GM19239 (cell line): Measurements from ENCODE around the gene SMPD1.

ENCODE experiments used
- DNase-seq: peaks from one replicate; pipeline ENCODE4 v3.0.0; 2011; ENCODE audit warnings: low spot score; ENCODE audit not compliant: insufficient read length
- FAIRE-seq: peaks from 2 replicates; lab custom pipeline; 2011; peaks lifted over from hg19 to GRCh38; lab: Jason Lieb, UNC

SMPD1 gene

GRCh38 chr11:6389905-6390717, at the start of gene SMPD1:
SMPD1 (plus strand) TSS chr11:6390474; CDS start chr11:6390599, 125 bp downstream.
- DNase-seq (peak; percentile 95), FAIRE-seq (peak; percentile 90)

GRCh38 chr11:6345366-6345765, 44.9 kb upstream of the SMPD1 start:
- DNase-seq = no peak

GRCh38 chr11:6350043-6350442, 40.2 kb upstream of the SMPD1 start:
- no peak for FAIRE-seq
- no peak for DNase-seq

More at GRCh38 chr11:6345366-6345765, 44.9 kb upstream of the SMPD1 start:
- FAIRE-seq = no peak

DNA sequence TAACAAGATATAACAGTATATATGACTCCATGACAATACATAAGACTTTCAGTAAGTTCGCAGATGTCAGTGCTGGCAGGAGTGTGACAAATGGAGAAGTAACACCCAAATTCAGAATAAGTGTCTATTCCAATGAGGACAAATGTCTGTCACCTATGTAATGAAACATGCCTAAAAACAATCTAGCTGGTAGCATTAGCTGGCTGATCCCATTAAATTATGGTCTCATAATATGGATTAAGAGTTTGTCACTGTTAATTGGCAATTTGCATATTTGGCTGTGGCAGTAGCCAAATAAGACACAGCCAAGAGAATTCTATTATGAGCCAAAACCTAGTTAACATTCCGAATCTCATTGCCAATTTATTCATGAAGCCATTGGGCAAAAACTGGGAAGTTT, 39.8 kb upstream of the SMPD1 start:
- FAIRE-seq = no peak
- no peak for DNase-seq

DNA sequence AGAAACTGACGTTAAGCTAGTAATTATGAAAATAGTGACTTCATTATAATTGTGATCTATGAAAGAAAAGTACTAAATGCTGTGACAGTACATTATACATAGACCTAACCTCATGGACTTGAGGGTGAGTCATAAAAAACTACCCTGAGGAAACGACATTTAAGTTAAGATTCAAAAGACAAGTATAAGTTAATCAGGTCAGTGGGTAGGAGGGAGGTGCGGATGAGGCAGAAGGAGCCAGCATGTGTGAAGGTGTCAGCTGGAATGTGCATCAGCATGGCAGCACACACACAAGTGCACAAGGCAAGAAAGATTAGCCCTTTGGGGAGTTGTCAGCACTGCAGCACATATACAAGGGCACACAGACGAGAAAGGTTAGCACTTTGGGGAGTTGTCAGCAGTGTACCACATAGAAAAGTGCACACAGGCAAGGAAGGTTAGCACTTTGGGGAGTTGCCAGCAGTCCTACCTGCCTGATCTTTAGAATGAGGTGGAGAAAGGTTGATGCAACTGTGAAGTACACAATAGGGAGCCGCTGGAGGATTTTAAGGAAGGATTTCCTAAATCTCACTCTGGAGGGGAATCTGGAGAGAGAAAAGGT, 38.4 kb upstream of the SMPD1 start:
- FAIRE-seq (no peak), DNase-seq (no peak)

DNA sequence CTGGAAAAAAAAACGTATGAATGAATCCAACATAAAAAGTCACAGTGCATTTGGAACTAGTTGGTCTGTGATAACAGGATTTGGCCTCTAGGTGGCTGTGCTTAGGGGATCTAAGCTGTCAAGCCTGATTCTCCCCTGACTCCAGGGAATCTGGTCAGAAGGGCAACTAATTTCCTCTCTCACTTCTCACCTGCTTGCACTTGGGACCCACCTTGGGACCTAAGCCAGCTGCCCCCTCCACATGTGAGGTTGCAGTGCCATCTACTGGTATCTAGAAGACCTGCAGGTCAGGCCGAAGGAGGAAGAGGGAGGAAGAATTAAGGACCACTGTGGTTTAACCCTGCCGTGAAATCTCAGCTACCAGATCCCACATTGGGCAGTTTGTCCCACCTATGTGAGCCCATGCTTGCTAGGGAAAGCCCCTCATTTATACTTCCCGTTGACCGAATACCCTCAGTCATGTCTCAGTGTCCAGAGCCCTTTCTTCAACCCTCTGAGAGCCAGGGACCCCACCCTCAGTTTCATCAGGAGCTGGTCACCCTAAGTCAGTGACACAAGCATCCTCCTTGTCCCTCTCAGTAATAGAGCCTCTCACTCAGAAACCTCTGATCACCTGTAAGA, 36.8 kb upstream of the SMPD1 start:
- peak; percentile 93 for FAIRE-seq
- peak; percentile 64 for DNase-seq

GRCh38 chr11:6354651-6355485, 35.4 kb upstream of the SMPD1 start:
- FAIRE-seq (no peak), DNase-seq (no peak)

DNA sequence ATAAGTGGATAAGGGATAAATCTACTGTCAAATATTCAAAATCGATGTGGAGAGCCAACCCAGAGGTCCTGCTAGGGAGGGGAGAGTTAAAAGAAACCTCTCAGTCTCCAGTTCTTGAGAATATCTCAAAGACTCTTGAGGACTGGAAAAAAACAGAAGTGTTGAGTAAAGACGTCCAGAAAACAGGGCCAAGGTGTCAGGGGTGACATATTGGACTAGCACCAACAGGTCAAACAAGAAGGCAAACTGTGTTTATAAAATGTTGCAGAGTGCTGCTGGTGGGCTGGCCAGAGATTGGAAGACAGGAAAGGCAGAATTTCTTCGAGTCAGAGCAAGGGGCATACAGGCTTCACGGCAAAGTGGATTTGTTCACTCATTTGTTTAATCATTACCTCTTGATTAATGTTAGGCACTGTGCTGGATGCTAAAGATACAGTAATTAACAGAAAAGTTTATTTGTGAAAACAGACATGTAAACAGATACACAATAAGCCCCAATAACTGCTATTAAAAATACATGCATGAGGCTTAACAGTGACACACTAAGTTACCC, 33.7 kb upstream of the SMPD1 start:
- DNase-seq (no peak), FAIRE-seq (no peak)

DNA sequence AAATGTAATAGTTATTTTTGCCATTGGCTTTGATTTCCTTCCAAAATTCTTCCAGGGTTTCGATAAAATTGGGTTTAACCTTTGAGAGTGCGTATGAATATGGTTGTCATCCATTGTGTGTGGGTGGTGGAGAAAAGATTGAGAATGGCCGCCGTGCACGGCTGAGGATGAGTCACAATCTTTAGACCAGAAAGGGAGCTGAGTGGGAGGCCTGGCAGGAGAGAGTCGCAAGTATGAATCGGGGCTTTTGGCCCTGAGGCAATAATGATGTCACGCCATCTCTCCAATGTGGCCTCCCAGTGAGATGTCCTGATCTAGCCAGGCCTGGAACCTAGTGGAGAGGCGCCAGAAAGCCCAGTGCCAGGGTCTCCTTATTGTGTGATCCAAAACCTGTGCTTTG, 33.1 kb upstream of the SMPD1 start:
- FAIRE-seq = no peak
- no peak for DNase-seq

- FAIRE-seq (no peak), DNase-seq (no peak)
These were observed 30.1 kb upstream of the SMPD1 start for GRCh38 chr11:6360183-6360582.

DNA sequence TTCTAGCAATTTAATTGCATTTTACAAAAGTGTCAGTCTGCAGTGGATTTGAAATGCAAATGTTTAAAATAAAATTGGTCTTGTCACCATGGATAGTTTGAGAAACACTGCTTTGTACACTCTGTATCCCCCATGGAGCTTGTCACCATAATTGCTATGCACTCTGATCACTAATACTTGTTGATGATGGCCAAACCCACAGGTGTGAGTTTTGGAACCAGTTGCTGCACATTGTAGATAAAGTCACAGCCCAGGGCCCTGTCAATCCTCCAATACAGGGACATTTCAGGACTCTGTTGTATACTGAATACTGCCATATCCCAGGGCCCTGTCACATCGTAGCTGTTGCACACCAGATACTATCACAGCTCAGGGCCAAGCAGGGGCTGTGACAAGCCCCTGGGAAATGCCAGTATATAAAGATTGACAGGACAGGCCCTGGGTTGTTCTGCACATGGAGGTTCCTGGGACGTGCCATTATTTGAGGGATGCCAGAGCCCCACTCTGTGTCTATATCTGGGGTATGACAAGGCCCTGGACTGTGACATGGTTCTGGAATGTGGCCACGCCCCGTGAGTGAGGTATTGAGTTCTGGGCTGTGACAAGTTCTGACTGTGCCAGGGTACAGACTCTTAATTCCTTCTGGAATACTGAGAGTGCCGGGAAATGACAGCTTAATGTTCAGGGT, 27.9 kb upstream of the SMPD1 start:
- no peak for DNase-seq
- no peak for FAIRE-seq

- peak; percentile 43 for DNase-seq
- FAIRE-seq = peak; percentile 78
These were observed 27.2 kb upstream of the SMPD1 start for GRCh38 chr11:6362873-6363678.

GRCh38 chr11:6365659-6366058, 24.6 kb upstream of the SMPD1 start:
- DNase-seq (no peak), FAIRE-seq (no peak)

- no peak for FAIRE-seq
- no peak for DNase-seq
These were observed 18.4 kb upstream of the SMPD1 start for GRCh38 chr11:6371825-6372224.

GRCh38 chr11:6377902-6378639, 12.2 kb upstream of the SMPD1 start:
- DNase-seq (no peak), FAIRE-seq (no peak)

- no peak for FAIRE-seq
- DNase-seq = no peak
These were observed 11.7 kb upstream of the SMPD1 start for GRCh38 chr11:6378640-6378989.

DNA sequence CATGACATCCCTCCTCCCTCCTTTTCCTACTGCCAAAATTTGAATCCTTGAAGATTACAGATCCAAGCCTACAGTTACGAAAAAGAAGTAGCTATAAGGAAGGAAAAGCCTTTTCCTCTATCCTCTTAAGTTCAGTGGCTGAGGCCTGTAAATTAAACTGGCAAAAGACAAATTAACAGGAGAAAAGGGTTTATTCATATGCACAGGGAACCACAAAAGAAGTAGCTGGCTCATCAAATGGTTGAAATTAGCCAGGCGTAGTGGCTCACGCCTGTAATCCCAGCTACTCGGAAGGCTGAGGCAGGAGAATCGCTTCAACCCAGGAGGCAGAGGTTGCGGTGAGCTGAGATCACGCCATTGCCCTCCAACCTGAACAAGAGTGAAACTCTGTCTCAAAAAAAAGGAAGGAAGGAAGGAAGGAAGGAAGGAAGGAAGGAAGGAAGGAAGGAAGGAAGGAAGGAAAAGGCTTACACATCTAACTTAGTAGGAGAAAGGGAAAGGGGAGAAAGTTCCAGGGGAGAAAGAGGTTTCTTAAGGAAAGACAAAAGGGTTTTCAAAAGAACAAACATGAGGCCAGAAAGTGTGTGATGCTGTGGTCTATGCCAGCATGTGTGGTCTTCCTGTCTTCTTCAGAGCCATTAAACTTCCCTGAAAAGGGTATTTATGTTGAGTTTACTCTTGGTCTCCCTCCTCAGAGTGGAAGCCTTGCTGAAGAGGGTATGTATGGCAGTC, 5.1 kb upstream of the SMPD1 start:
- FAIRE-seq = no peak

More for the DNA sequence above, 5.1 kb upstream of the SMPD1 start:
- DNase-seq = no peak
